Esophagus muscularis mucosa (tissue), 3 donors: ENCODE results near the gene TMEM176A.

Experiments used
- CTCF ChIP-seq, 3 experiments: fragments of 200-600 bp in 2 of 3; fragments of 450-650 bp in 1 of 3; sonication (generic) in 2 of 3; IDR thresholded peaks; one replicate each; pipeline ENCODE4 v1.5.1; 2017 to 2019; ENCODE audit warnings: antibody characterized with exemption in 3 of 3, mild to moderate bottlenecking in 2 of 3, moderate library complexity in 1 of 3
- POLR2A ChIP-seq: fragments of 450-650 bp; IDR thresholded peaks from one replicate; pipeline ENCODE4 v1.6.1; 2017; ENCODE audit warnings: antibody characterized with exemption, moderate library complexity, mild to moderate bottlenecking, low read depth

GRCh38 chr7:150829426-150829825, 28.9 kb downstream of the TMEM176A start:
- no peak for TF ChIP-seq CTCF (IDR thresholded peaks at IDR 0.05)
- no peak for TF ChIP-seq POLR2A
